A549 (cell line): ENCODE results near the gene PARM1. TPM values are rescaled to one million over a fixed set of nuclear protein-coding genes. Genes with fewer than 3 reads are reported as not detected.

Experiments
- ATAC-seq, 2 experiments: fragments of 200-7000 bp in 1 of 2; fragments of >200 bp in 1 of 2; cut with Nextera tagmentation in 1 of 2; cut with Tn5 transposase in 1 of 2; 3 replicates each; pipeline versions ENCODE4 v1.8.0 to v1.9.1; 2018 to 2020; ENCODE audit warnings: mild to moderate bottlenecking in 1 of 2, moderate library complexity in 1 of 2
- CTCF ChIA-PET: fragments of 300-600 bp; sonication (Branson Sonifier 250); formaldehyde crosslinking; extraction: SDS; loops from one replicate; lab custom pipeline; 2021; ENCODE audit warnings: antibody characterized with exemption, inconsistent platforms; lab: Yijun Ruan, JAX
- POLR2A ChIA-PET: fragments of 350-600 bp; formaldehyde crosslinking; extraction: SDS; loops from one replicate; lab custom pipeline; 2021; ENCODE audit warnings: antibody characterized with exemption, inconsistent platforms; lab: Yijun Ruan, JAX
- DNase-seq, 2 experiments: peaks; one replicate each; pipeline versions ENCODE4 v3.0.0 to v3.0.0-alpha.2; 2011 to 2016; ENCODE audit warnings: low read depth in 1 of 2, low spot score in 1 of 2
- FAIRE-seq: peaks from 2 replicates; lab custom pipeline; 2011; peaks lifted over from hg19 to GRCh38; lab: Jason Lieb, UNC
- H3K27ac ChIP-seq, 2 experiments: fragments of >200 bp; sonication (Bioruptor Twin); formaldehyde crosslinking; 3 replicates each; pipeline ENCODE4 v1.5.1; 2016 to 2017
- H3K4me1 ChIP-seq: fragments of >200 bp; sonication (Bioruptor Twin); formaldehyde crosslinking; 3 replicates; pipeline ENCODE4 v1.6.1; 2016
- H3K4me2 ChIP-seq: fragments of >200 bp; sonication (Bioruptor Twin); formaldehyde crosslinking; 3 replicates; pipeline ENCODE4 v1.6.1; 2016
- H3K4me3 ChIP-seq: fragments of >200 bp; sonication (Bioruptor Twin); formaldehyde crosslinking; 3 replicates; pipeline ENCODE4 v1.5.1; 2016
- H3K9me3 ChIP-seq: fragments of >200 bp; sonication (Bioruptor Twin); formaldehyde crosslinking; 3 replicates; pipeline ENCODE4 v1.6.1; 2016
- CBX8 ChIP-seq: fragments of 200-600 bp; sonication (generic); IDR thresholded peaks from 2 replicates; pipeline ENCODE4 v1.6.1; 2016
- EP300 ChIP-seq, 2 experiments: fragments of >200 bp; sonication (Bioruptor Twin); formaldehyde crosslinking; IDR thresholded peaks; 2 replicates in 1 of 2; 3 replicates in 1 of 2; pipeline ENCODE4 v1.6.1; 2016 to 2017
- ESRRA ChIP-seq: fragments of 150-350 bp; IDR thresholded peaks from 2 replicates; pipeline ENCODE4 v1.6.1; 2014; ENCODE audit warnings: mild to moderate bottlenecking, low read length, borderline replicate concordance
- FOSL2 ChIP-seq, 2 experiments: fragments of 450-650 bp in 1 of 2; fragments of >200 bp in 1 of 2; sonication (Bioruptor Twin) in 1 of 2; formaldehyde crosslinking; IDR thresholded peaks; 2 replicates each; pipeline versions ENCODE4 v1.5.0 to v1.6.1; 2016 to 2020; ENCODE audit warnings: mild to moderate bottlenecking in 1 of 2, moderate library complexity in 1 of 2
- FOXS1 ChIP-seq: fragments of 250-450 bp; sonication (Bioruptor Pico); IDR thresholded peaks from 2 replicates; pipeline ENCODE4 v1.5.0; 2020; ENCODE audit warnings: mild to moderate bottlenecking, moderate library complexity
- JUNB ChIP-seq: fragments of >200 bp; sonication (Bioruptor Twin); formaldehyde crosslinking; IDR thresholded peaks from 2 replicates; pipeline ENCODE4 v1.6.1; 2016
- KDM1A ChIP-seq: fragments of 200-600 bp; sonication (generic); IDR thresholded peaks from 2 replicates; pipeline ENCODE4 v1.6.1; 2016; ENCODE audit warnings: low read depth, mild to moderate bottlenecking
- KDM5A ChIP-seq: fragments of 200-600 bp; sonication (generic); IDR thresholded peaks from 2 replicates; pipeline ENCODE4 v1.6.1; 2016; ENCODE audit warnings: antibody characterized with exemption, mild to moderate bottlenecking
- MAFK ChIP-seq: fragments of 450-650 bp; IDR thresholded peaks from 2 replicates; pipeline ENCODE4 v1.6.1; 2014; ENCODE audit not compliant: partially characterized antibody
- NFE2L2 ChIP-seq: fragments of 150-350 bp; conservative IDR thresholded peaks from 2 replicates; pipeline ENCODE4 v1.6.1; 2014; ENCODE audit warnings: low read length
- NPAS2 ChIP-seq: fragments of 250-450 bp; sonication (Bioruptor Pico); IDR thresholded peaks from 2 replicates; pipeline ENCODE4 v1.8.0; 2022; ENCODE audit warnings: mild to moderate bottlenecking, moderate library complexity, borderline replicate concordance
- NR3C1 ChIP-seq: fragments of >200 bp; sonication (Bioruptor Twin); formaldehyde crosslinking; IDR thresholded peaks from 3 replicates; pipeline ENCODE4 v1.6.1; 2017
- POLR2A ChIP-seq: IDR thresholded peaks from 2 replicates; pipeline ENCODE4 v1.6.1; 2012; ENCODE audit warnings: mild to moderate bottlenecking, low read length
- RAD21 ChIP-seq, 2 experiments: fragments of >200 bp in 1 of 2; sonication (Bioruptor Twin) in 1 of 2; formaldehyde crosslinking in 1 of 2; IDR thresholded peaks in 1 of 2; conservative IDR thresholded peaks in 1 of 2; 2 replicates in 1 of 2; 3 replicates in 1 of 2; pipeline ENCODE4 v1.6.1; 2012 to 2018; ENCODE audit warnings: inconsistent platforms in 1 of 2
- RCOR1 ChIP-seq: fragments of 150-350 bp; IDR thresholded peaks from 2 replicates; pipeline ENCODE4 v1.6.1; 2014; ENCODE audit warnings: antibody characterized with exemption, low read length, low read depth
- SREBF2 ChIP-seq: fragments of 450-650 bp; IDR thresholded peaks from 2 replicates; pipeline ENCODE4 v1.6.1; 2014; ENCODE audit warnings: mild to moderate bottlenecking, moderate library complexity
- TFCP2L1 ChIP-seq: fragments of 250-450 bp; sonication (Bioruptor Pico); IDR thresholded peaks from 2 replicates; pipeline ENCODE4 v1.5.0; 2021; ENCODE audit warnings: mild to moderate bottlenecking
- TP53 ChIP-seq: fragments of 250-450 bp; sonication (Bioruptor Pico); IDR thresholded peaks from 2 replicates; pipeline ENCODE4 v1.5.0; 2021; ENCODE audit warnings: mild to moderate bottlenecking, moderate library complexity
- WGBS: methylation state at CpG from one replicate; pipeline ENCODE4 v1.1.6; 2017; ENCODE audit errors: missing lambda C conversion rate; 5-methylcytosine and 5-hydroxymethylcytosine counted together
- polyA plus RNA-seq, 4 experiments: library from polyadenylated mRNA; depleted of rRNA in 3 of 4; stranded (reverse); fragments of >200 nt; fragmentation: RNase III in 1 of 4; extraction: RNeasy Plus Mini Kit Qiagen cat#74134 plus additional on column Dnase treatment in 1 of 4; gene quantifications; 2 replicates in 3 of 4; 3 replicates in 1 of 4; pipeline ENCODE4 v1.2.3, GENCODE V29; 2011 to 2017
- TF ChIP-seq, protein P1 (sequence below): fragments of 250-450 bp; sonication (Bioruptor Pico); IDR thresholded peaks from 2 replicates; pipeline ENCODE4 v1.5.0; 2021; ENCODE audit warnings: mild to moderate bottlenecking, moderate library complexity, borderline replicate concordance
- TF ChIP-seq, protein P2 (sequence below): IDR thresholded peaks from 2 replicates; pipeline ENCODE4 v1.6.1; 2012
- TF ChIP-seq, protein P3 (sequence below): fragments of 200-600 bp; sonication (generic); IDR thresholded peaks from 2 replicates; pipeline ENCODE4 v1.6.1; 2016; ENCODE audit warnings: antibody characterized with exemption, mild to moderate bottlenecking, moderate library complexity

Gene PARM1
- polyA plus RNA-seq, 2 of the 4 experiments (the other 2 are of a cell fraction): 0.37 to 2.5 TPM

DNA sequence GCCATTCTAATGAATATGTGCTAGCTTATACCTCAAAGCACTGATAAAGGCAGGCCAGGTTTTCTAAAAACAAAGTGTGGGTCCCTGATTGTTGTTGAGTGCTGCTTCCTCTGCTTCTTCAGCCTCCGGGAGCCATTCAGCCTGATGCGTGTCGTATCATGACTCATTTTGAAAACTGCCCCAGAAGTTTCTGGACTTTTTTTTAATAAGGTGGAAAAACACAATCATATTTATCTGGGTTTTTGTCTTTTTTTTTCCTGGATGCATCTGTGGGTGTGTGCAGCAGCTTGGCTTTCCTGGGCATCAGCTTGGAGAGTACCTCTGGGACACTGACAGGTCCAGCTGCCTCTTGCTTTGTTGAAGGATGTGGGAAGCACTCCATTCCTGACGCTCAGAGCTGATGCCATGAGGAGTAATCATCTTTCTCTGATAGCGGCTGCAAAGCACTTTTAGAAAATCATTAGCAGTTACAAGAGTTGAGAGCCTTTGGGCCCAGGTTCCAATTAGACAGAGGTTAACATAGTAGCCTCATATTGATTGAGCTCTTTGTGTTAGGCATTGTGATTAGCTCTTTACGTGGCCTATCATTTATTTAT is 66.9 kb downstream of the PARM1 start:
- FAIRE-seq (no peak), ATAC-seq (no peak), DNase-seq (no peak)
- Histone ChIP-seq H3K4me1 (no peaks in the 10 kb centered on the region), H3K4me3 (no peak overlapping the region), H3K27ac (no peak overlapping the region), H3K4me2 (no peak overlapping the region), H3K9me3 (no peaks in the 10 kb centered on the region)
- ChIA-PET CTCF (no interaction called here), POLR2A (no interaction called here)
- TF ChIP-seq FOSL2 (IDR thresholded peaks at IDR 0.05): no peak
- TF ChIP-seq FOSL2 (CRISPR knock-in tag; IDR thresholded peaks at IDR 0.05): no peak
- TF ChIP-seq NR3C1: no peak
- TF ChIP-seq, protein P1, sequence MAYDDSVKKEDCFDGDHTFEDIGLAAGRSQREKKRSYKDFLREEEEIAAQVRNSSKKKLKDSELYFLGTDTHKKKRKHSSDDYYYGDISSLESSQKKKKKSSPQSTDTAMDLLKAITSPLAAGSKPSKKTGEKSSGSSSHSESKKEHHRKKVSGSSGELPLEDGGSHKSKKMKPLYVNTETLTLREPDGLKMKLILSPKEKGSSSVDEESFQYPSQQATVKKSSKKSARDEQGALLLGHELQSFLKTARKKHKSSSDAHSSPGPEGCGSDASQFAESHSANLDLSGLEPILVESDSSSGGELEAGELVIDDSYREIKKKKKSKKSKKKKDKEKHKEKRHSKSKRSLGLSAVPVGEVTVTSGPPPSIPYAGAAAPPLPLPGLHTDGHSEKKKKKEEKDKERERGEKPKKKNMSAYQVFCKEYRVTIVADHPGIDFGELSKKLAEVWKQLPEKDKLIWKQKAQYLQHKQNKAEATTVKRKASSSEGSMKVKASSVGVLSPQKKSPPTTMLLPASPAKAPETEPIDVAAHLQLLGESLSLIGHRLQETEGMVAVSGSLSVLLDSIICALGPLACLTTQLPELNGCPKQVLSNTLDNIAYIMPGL: no peak
- TF ChIP-seq NFE2L2: no peak
- TF ChIP-seq KDM1A: no peak
- TF ChIP-seq NPAS2: no peak
- TF ChIP-seq KDM5A: no peak
- TF ChIP-seq, protein P2, sequence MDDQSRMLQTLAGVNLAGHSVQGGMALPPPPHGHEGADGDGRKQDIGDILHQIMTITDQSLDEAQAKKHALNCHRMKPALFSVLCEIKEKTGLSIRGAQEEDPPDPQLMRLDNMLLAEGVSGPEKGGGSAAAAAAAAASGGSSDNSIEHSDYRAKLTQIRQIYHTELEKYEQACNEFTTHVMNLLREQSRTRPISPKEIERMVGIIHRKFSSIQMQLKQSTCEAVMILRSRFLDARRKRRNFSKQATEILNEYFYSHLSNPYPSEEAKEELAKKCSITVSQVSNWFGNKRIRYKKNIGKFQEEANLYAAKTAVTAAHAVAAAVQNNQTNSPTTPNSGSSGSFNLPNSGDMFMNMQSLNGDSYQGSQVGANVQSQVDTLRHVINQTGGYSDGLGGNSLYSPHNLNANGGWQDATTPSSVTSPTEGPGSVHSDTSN: no peak
- TF ChIP-seq TFCP2L1 (CRISPR knock-in tag): no peak
- no peak for TF ChIP-seq ESRRA
- no peak for TF ChIP-seq FOXS1 (CRISPR knock-in tag)
- TF ChIP-seq, protein P3, sequence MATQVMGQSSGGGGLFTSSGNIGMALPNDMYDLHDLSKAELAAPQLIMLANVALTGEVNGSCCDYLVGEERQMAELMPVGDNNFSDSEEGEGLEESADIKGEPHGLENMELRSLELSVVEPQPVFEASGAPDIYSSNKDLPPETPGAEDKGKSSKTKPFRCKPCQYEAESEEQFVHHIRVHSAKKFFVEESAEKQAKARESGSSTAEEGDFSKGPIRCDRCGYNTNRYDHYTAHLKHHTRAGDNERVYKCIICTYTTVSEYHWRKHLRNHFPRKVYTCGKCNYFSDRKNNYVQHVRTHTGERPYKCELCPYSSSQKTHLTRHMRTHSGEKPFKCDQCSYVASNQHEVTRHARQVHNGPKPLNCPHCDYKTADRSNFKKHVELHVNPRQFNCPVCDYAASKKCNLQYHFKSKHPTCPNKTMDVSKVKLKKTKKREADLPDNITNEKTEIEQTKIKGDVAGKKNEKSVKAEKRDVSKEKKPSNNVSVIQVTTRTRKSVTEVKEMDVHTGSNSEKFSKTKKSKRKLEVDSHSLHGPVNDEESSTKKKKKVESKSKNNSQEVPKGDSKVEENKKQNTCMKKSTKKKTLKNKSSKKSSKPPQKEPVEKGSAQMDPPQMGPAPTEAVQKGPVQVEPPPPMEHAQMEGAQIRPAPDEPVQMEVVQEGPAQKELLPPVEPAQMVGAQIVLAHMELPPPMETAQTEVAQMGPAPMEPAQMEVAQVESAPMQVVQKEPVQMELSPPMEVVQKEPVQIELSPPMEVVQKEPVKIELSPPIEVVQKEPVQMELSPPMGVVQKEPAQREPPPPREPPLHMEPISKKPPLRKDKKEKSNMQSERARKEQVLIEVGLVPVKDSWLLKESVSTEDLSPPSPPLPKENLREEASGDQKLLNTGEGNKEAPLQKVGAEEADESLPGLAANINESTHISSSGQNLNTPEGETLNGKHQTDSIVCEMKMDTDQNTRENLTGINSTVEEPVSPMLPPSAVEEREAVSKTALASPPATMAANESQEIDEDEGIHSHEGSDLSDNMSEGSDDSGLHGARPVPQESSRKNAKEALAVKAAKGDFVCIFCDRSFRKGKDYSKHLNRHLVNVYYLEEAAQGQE: no peak
- TF ChIP-seq RCOR1: no peak
- no peak for TF ChIP-seq SREBF2
- TF ChIP-seq EP300 (IDR thresholded peaks at IDR 0.05): no peak
- no peak for TF ChIP-seq TP53 (CRISPR knock-in tag)
- TF ChIP-seq JUNB: no peak
- TF ChIP-seq MAFK: no peak
- no peak for TF ChIP-seq RAD21 (conservative IDR thresholded peaks at IDR 0.05 in 1 of 2, IDR thresholded peaks at IDR 0.05 in 1 of 2)
- WGBS: 75% methylated on average over 6 of the region's 6 CpGs

DNA sequence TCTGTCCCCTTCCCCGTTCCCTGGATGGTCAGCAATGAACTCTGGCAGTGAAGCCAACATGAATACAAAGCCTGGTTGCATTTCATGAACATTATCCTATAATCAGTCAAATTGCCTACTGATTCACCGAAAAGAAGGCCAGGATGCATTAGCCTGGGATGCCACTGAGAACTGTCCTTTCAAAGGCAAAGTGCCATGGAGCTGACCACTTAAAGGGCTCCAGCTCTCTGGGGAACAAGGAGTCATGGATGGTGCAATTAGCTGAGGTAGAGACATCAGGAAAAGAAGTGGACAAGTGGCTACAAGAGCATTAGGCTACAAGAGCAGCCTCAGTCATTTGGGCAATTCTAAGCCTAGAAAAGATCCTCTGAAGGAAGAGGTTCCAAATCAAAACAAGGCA is 69.0 kb downstream of the PARM1 start:
- WGBS: 53% methylated on average over 2 of the region's 2 CpGs
- Histone ChIP-seq H3K4me2 (no peak overlapping the region), H3K27ac (no peak overlapping the region), H3K4me3 (no peak overlapping the region), H3K9me3 (no peaks in the 10 kb centered on the region), H3K4me1 (no peaks in the 10 kb centered on the region)
- ChIA-PET POLR2A (no interaction called here), CTCF (no interaction called here)
- ATAC-seq (no peak), FAIRE-seq (no peak), DNase-seq (no peak)
- TF ChIP-seq POLR2A (no peak), CBX8 (no peak), NPAS2 (no peak)
